Calu3 (cell line): ENCODE results near the gene EIF2AK3. TPM values are rescaled to one million over a fixed set of nuclear protein-coding genes. Genes with fewer than 3 reads are reported as not detected.

Experiments
- BruUV-seq: library from RNA; stranded (reverse); fragments of 400-500 nt; replicated peaks from 2 replicates; lab custom pipeline; 2021; lab: Mats Ljungman, UMichigan
- CTCF ChIA-PET: fragments of 300-600 bp; sonication (Branson Sonifier 250); formaldehyde crosslinking; loops from one replicate; lab custom pipeline; 2022; ENCODE audit warnings: antibody characterized with exemption; lab: Charles Lee
- DNase-seq: peaks from one replicate; pipeline ENCODE4 v3.0.0; 2022
- H3K27ac Mint-ChIP-seq: one replicate; pipeline ENCODE4 v1.8.0; 2022; ENCODE audit warnings: mixed read lengths; ENCODE audit not compliant: unreplicated experiment
- H3K27me3 Mint-ChIP-seq: one replicate; pipeline ENCODE4 v1.8.0; 2022; ENCODE audit warnings: mixed read lengths; ENCODE audit not compliant: unreplicated experiment
- H3K36me3 Mint-ChIP-seq: one replicate; pipeline ENCODE4 v1.8.0; 2022; ENCODE audit warnings: mild to moderate bottlenecking, moderate library complexity, mixed read lengths; ENCODE audit not compliant: insufficient read depth, unreplicated experiment
- H3K4me1 Mint-ChIP-seq: one replicate; pipeline ENCODE4 v1.8.0; 2022; ENCODE audit warnings: mild to moderate bottlenecking, low read depth, mixed read lengths; ENCODE audit not compliant: unreplicated experiment
- H3K4me3 Mint-ChIP-seq: one replicate; pipeline ENCODE4 v1.8.0; 2022; ENCODE audit warnings: mild to moderate bottlenecking, low read depth, moderate library complexity, mixed read lengths; ENCODE audit not compliant: unreplicated experiment
- H3K9me3 Mint-ChIP-seq: one replicate; pipeline ENCODE4 v1.8.0; 2022; ENCODE audit warnings: low read depth, mixed read lengths; ENCODE audit not compliant: unreplicated experiment
- intact Hi-C: fragments of 100-400 bp; cut with micrococcal nuclease; formaldehyde crosslinking; loops from one replicate; pipeline ENCODE4 v1.10.0; 2022; ENCODE audit not compliant: unreplicated experiment
- total RNA-seq: library from RNA; stranded (reverse); gene quantifications from 2 replicates; pipeline ENCODE4 v1.2.3, GENCODE V29; 2022
- TF ChIP-seq, protein P1 (sequence below): fragments of 200-600 bp; IDR thresholded peaks from one replicate; pipeline ENCODE4 v1.8.0; 2022; ENCODE audit warnings: antibody characterized with exemption; ENCODE audit not compliant: unreplicated experiment

EIF2AK3 gene
- total RNA-seq, 1 experiment from 2014 or later, result 17.4 TPM

DNA sequence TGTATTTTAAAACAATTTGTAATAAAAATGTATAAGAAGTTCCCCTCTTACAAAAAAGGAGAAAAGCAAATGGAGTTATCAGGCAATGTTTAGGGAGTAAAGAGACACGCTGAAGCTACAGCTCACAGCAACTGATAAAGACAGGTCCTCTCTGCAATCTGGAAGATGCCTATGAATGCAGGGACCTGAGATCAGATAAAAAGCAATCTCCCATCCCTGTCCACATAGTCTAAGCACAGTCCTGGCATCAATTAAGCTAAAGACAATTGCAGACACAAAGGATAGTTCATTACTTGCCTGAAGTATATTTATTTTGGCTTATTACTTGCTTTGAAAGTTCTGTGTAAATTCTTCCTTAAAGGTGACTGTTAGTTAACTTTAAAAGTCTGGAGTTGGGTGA lies 5.0 kb downstream of the EIF2AK3 start:
- no peaks in the 10 kb centered on the region for H3K4me1 Mint-ChIP-seq
- H3K27me3 Mint-ChIP-seq, result no peaks in the 10 kb centered on the region
- intact Hi-C loops, result no loop called here
- no peaks in the 10 kb centered on the region for H3K36me3 Mint-ChIP-seq
- CTCF ChIA-PET, result no interaction called here
- BruUV-seq, result no TSS peak
- DNase-seq, result no peak
- H3K4me3 Mint-ChIP-seq, result no peak overlapping the region
- no peaks in the 10 kb centered on the region for H3K9me3 Mint-ChIP-seq
- no peak overlapping the region for H3K27ac Mint-ChIP-seq
- TF ChIP-seq, protein P1, sequence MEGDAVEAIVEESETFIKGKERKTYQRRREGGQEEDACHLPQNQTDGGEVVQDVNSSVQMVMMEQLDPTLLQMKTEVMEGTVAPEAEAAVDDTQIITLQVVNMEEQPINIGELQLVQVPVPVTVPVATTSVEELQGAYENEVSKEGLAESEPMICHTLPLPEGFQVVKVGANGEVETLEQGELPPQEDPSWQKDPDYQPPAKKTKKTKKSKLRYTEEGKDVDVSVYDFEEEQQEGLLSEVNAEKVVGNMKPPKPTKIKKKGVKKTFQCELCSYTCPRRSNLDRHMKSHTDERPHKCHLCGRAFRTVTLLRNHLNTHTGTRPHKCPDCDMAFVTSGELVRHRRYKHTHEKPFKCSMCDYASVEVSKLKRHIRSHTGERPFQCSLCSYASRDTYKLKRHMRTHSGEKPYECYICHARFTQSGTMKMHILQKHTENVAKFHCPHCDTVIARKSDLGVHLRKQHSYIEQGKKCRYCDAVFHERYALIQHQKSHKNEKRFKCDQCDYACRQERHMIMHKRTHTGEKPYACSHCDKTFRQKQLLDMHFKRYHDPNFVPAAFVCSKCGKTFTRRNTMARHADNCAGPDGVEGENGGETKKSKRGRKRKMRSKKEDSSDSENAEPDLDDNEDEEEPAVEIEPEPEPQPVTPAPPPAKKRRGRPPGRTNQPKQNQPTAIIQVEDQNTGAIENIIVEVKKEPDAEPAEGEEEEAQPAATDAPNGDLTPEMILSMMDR, result no peak

DNA sequence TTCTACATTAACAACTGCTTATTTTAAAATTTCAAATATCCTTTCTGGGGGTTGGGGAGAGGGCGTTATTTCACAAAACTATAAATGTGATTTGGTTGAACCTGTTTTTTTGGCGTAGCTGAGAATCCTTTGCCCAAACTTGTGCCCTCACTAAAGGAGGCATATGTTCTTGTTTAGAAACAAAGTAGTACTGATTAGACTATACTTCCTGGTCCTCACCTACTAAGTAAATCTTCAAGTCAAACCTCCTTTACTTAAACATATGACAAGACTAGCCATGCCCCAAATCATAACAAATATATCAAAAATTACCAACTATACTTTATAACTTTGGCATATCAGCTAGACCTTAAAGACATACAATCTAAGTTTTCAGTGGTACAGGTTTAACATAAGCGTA lies 5.8 kb downstream of the EIF2AK3 start:
- CTCF ChIA-PET, result no interaction called here
- no TSS peak for BruUV-seq
- H3K27me3 Mint-ChIP-seq, result no peaks in the 10 kb centered on the region

DNA sequence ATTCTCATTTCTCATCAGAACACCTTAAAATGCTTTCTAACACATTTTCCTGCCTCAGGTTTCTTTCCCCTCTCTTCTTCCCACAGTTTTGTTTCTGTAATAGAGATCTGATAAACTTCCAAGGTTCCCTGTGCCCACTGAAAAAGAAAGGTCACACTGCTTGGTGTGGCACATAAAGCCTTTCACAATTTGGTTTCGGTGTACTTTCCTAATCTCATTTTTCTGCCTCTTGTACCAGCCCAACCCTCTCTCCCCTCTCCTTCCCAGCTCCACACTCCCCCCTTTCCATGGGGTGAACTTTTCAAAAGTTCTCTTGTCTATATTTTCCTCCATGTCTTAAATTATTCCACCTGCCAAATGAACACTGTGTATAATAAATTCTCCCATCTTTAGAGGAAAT lies 7.2 kb downstream of the EIF2AK3 start:
- Mint-ChIP-seq H3K4me3 (no peak overlapping the region), H3K4me1 (no peaks in the 10 kb centered on the region), H3K9me3 (no peaks in the 10 kb centered on the region), H3K36me3 (no peaks in the 10 kb centered on the region), H3K27me3 (no peaks in the 10 kb centered on the region), H3K27ac (no peak overlapping the region)
- intact Hi-C loops, result no loop called here
- CTCF ChIA-PET, result no interaction called here
- TF ChIP-seq, protein P1, result no peak
- no peak for DNase-seq
- no TSS peak for BruUV-seq

More for the DNA sequence above, 5.8 kb downstream of the EIF2AK3 start:
- Mint-ChIP-seq H3K4me1 (no peaks in the 10 kb centered on the region), H3K9me3 (no peaks in the 10 kb centered on the region), H3K27ac (no peak overlapping the region), H3K36me3 (no peaks in the 10 kb centered on the region), H3K4me3 (no peak overlapping the region)
- DNase-seq, result no peak
- intact Hi-C loops, result no loop called here
- TF ChIP-seq, protein P1, result no peak

- CTCF ChIA-PET, result no interaction called here
- Mint-ChIP-seq H3K4me3 (no peak overlapping the region), H3K4me1 (no peaks in the 10 kb centered on the region), H3K9me3 (no peaks in the 10 kb centered on the region), H3K27me3 (no peaks in the 10 kb centered on the region), H3K27ac (no peak overlapping the region), H3K36me3 (no peaks in the 10 kb centered on the region)
- intact Hi-C loops, result no loop called here
- DNase-seq, result no peak
- TF ChIP-seq, protein P1, result no peak
- BruUV-seq, result no TSS peak
Measured at GRCh38 chr2:88615822-88616221, 11.4 kb downstream of the EIF2AK3 start.
